Measurements from ENCODE around the gene DDX46. TPM values are rescaled to one million over a fixed set of nuclear protein-coding genes. Genes with fewer than 3 reads are reported as not detected.

The DDX46 gene
- total RNA-seq, 2 donors from 2014 or later, result 78.7 to 79.4 TPM

DNA sequence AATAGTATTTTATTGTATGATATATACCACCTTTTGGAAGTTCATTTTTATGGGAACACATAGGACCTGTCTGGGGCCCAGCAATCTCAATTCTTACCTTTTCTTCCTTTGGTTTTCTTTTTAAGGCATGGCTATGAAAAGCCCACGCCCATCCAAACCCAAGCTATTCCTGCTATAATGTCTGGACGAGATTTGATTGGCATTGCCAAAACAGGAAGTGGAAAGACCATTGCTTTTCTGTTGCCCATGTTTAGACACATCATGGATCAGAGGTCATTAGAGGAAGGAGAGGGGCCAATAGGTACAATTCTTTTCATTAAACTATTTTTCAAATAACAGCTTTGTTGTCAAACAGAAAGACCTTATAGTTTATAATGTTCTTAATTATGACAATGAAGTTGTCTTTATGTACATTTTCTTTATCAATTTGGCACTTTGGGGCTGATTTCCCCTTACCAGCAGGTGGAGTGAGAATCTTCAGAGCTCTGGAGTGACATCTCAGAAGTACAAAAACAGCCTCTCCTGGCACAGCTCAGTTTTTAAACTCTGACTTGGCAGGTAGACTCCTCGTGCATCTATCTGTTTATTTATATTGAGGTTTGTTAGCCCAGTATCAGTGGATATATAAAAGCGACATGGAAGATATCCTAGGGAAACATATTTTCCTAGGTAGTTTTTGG is 25.8 kb downstream of the DDX46 start:
- H3K9ac ChIP-seq (ENCODE audit: extremely low read depth, low read length, poor library complexity, severe bottlenecking), result no peak overlapping the region
- DNase-seq, result no peak
- peaks cover 90% of the 10 kb centered on the region for H3K36me3 ChIP-seq (ENCODE audit: control insufficient read depth, insufficient read depth, low read length)
- peak; percentile 34 for TF ChIP-seq CTCF (conservative IDR thresholded peaks at IDR 0.05)
- no peaks in the 10 kb centered on the region for H3K9me3 ChIP-seq (ENCODE audit: control insufficient read depth, low read length)
- no peaks in the 10 kb centered on the region for H3K9me3 Mint-ChIP-seq
- no peak overlapping the region for H3K4me3 ChIP-seq (ENCODE audit: low read length)
- no peak overlapping the region for H3K4me3 Mint-ChIP-seq
- H3K4me1 ChIP-seq (ENCODE audit: control insufficient read depth, insufficient read depth, low read length), result no peaks in the 10 kb centered on the region
- H3K27ac ChIP-seq (ENCODE audit: low read depth, low read length), result peak overlapping the region; percentile 8
- WGBS, 2 experiments (ENCODE audit: insufficient coverage in 1 of 2, insufficient read length in 1 of 2), result 79 to 93% methylated on average over 3 to 4 of the region's 4 CpGs
- no peaks in the 10 kb centered on the region for H3K27me3 ChIP-seq (ENCODE audit: control insufficient read depth, insufficient read depth, low read length, poor library complexity, severe bottlenecking)
- no peaks in the 10 kb centered on the region for H3K27me3 Mint-ChIP-seq (ENCODE audit: insufficient read depth)
- peak overlapping the region; percentile 86 for H3K27ac Mint-ChIP-seq
- H3K4me1 Mint-ChIP-seq, result no peaks in the 10 kb centered on the region
- H3K36me3 Mint-ChIP-seq (ENCODE audit: low read depth), result peaks cover 80% of the 10 kb centered on the region

DNA sequence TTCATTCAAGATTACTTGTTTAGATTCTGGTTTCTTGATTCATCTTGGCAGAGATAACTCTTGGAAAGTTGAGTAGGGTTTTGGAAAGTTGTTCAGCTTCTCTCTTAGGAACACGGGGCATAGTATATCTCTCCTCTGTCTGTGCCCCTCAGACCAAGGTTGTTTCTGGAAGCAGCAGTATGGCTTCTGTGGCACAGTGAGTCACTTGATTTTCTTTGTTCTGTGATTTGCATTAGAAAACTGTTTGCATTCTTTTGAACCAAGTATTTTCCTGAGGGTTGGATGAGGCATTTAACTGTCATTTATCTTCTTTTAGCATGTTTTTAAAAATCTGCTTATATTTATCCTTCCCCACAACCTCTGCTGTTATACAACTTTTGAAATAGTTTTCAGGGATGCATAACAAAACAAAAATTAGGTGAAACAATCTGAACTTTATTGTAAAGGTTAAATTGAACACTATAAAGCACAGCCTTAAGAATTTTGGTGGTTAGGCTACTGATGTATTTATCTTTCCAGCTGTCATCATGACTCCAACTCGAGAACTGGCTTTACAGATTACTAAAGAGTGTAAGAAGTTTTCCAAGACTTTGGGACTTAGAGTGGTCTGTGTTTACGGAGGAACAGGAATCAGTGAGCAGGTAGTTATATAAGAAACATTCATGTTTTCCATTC is 26.5 kb downstream of the DDX46 start:
- TF ChIP-seq CTCF (conservative IDR thresholded peaks at IDR 0.05), result no peak
- Histone ChIP-seq H3K4me1 (ENCODE audit: control insufficient read depth, insufficient read depth, low read length) (no peaks in the 10 kb centered on the region), H3K9me3 (ENCODE audit: control insufficient read depth, low read length) (no peaks in the 10 kb centered on the region), H3K4me3 (ENCODE audit: low read length) (no peak overlapping the region), H3K9ac (ENCODE audit: extremely low read depth, low read length, poor library complexity, severe bottlenecking) (no peak overlapping the region), H3K27ac (ENCODE audit: low read depth, low read length) (peak overlapping the region; percentile 8), H3K27me3 (ENCODE audit: control insufficient read depth, insufficient read depth, low read length, poor library complexity, severe bottlenecking) (no peaks in the 10 kb centered on the region), H3K36me3 (ENCODE audit: control insufficient read depth, insufficient read depth, low read length) (peaks cover 91% of the 10 kb centered on the region)
- Mint-ChIP-seq H3K27ac (peak overlapping the region; percentile 86), H3K36me3 (ENCODE audit: low read depth) (peaks cover 83% of the 10 kb centered on the region), H3K9me3 (no peaks in the 10 kb centered on the region), H3K4me3 (no peak overlapping the region), H3K27me3 (ENCODE audit: insufficient read depth) (no peaks in the 10 kb centered on the region), H3K4me1 (no peaks in the 10 kb centered on the region)
- WGBS, 2 experiments (ENCODE audit: insufficient coverage in 1 of 2, insufficient read length in 1 of 2), result 83 to 93% methylated on average over 2 to 3 of the region's 3 CpGs
- no peak for DNase-seq

DNA sequence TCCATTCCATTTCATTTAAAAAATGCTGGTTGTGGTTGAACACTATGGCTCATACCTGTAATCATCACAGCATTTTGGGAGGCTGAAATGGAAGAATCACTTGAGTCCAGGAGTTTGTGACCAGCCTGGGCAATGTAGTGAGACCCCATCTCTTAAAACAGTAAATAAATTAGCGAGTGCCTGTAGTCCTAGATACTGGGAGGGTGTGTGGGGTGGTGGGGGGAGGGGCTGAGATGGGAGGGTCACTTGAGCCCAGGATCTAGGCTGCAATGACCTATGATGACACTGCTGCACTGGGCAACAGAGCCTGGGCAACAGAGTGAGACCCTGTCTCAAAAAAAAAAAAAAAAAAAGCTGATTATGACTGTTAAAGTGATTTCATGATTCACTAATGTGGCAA is 29.1 kb downstream of the DDX46 start:
- H3K9me3 ChIP-seq (ENCODE audit: control insufficient read depth, low read length), result no peaks in the 10 kb centered on the region
- H3K36me3 ChIP-seq (ENCODE audit: control insufficient read depth, insufficient read depth, low read length), result peaks cover 94% of the 10 kb centered on the region
- Mint-ChIP-seq H3K9me3 (no peaks in the 10 kb centered on the region), H3K4me1 (no peaks in the 10 kb centered on the region), H3K27ac (no peak overlapping the region), H3K4me3 (no peak overlapping the region), H3K36me3 (ENCODE audit: low read depth) (peaks cover 88% of the 10 kb centered on the region), H3K27me3 (ENCODE audit: insufficient read depth) (no peaks in the 10 kb centered on the region)
- H3K4me1 ChIP-seq (ENCODE audit: control insufficient read depth, insufficient read depth, low read length), result no peaks in the 10 kb centered on the region
- no peak overlapping the region for H3K4me3 ChIP-seq (ENCODE audit: low read length)
- H3K27ac ChIP-seq (ENCODE audit: low read depth, low read length), result no peak overlapping the region
- no peak for DNase-seq
- no peak for TF ChIP-seq CTCF (conservative IDR thresholded peaks at IDR 0.05)
- H3K27me3 ChIP-seq (ENCODE audit: control insufficient read depth, insufficient read depth, low read length, poor library complexity, severe bottlenecking), result no peaks in the 10 kb centered on the region
- no peak overlapping the region for H3K9ac ChIP-seq (ENCODE audit: extremely low read depth, low read length, poor library complexity, severe bottlenecking)
- WGBS, 2 experiments (ENCODE audit: insufficient coverage in 1 of 2, insufficient read length in 1 of 2), result 96 to 100% methylated on average over 1 of the region's 1 CpG

Data from endodermal cell (in vitro differentiated cells).